ENCODE results near the gene EIF1B. TPM values are rescaled to one million over a fixed set of nuclear protein-coding genes. Genes with fewer than 3 reads are reported as not detected.
"Not testable (repeated sequence)": the region's sequence is repeated elsewhere in the genome, so short reads cannot be mapped to it uniquely, and the experiment has no call there.

The EIF1B gene
- total RNA-seq, 3 donors from 2014 or later: 30.9 to 38.0 (median 31.2) TPM

DNA sequence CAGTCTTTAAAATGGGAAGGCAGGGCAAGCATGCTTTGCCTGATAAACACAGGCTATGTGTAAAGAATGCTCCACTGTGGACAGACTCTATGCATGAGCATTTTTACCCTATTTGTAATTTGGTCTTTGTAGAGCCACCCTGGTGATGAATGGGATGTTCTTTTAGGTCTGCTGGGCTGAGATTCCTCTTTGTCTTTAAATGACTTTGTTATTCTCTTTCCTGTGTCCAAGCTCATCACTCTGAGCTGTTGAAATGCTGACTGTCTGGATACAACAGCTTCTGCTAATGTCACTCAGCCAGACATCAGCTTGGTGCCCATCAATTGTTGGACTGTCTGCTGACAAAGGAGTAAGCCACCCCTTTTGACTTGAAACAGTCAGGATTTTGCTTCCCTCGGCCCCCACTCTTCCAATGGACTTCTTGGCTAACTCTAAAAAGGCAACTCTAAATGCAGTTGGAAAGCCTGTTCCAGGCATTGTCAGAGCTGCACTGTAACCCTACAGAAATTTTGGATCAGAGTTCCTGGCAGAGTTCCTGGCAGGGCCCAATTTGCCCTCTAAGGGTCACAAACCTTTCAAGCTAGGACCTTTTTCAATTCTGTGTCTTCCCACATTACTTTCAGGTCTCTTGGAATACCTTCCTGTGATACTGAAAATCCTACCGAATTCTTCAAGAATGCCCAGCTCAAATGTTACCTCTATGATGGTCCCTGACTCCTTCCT is 40.5 kb upstream of the EIF1B start:
- intact Hi-C loops (cut with DNase I; ENCODE audit: low total_unique reads): no loop called here
- no peak for TF ChIP-seq POLR2AphosphoS5 (IDR thresholded peaks at IDR 0.05)
- no peak for TF ChIP-seq POLR2A (IDR thresholded peaks at IDR 0.05)
- TF ChIP-seq, protein P1, sequence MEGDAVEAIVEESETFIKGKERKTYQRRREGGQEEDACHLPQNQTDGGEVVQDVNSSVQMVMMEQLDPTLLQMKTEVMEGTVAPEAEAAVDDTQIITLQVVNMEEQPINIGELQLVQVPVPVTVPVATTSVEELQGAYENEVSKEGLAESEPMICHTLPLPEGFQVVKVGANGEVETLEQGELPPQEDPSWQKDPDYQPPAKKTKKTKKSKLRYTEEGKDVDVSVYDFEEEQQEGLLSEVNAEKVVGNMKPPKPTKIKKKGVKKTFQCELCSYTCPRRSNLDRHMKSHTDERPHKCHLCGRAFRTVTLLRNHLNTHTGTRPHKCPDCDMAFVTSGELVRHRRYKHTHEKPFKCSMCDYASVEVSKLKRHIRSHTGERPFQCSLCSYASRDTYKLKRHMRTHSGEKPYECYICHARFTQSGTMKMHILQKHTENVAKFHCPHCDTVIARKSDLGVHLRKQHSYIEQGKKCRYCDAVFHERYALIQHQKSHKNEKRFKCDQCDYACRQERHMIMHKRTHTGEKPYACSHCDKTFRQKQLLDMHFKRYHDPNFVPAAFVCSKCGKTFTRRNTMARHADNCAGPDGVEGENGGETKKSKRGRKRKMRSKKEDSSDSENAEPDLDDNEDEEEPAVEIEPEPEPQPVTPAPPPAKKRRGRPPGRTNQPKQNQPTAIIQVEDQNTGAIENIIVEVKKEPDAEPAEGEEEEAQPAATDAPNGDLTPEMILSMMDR (IDR thresholded peaks at IDR 0.05): no peak
- Histone ChIP-seq H3K4me1 (no peaks in the 10 kb centered on the region), H3K4me3 (no peak overlapping the region), H3K27me3 (no peaks in the 10 kb centered on the region), H3K27ac (no peak overlapping the region), H3K9me3 (no peaks in the 10 kb centered on the region), H3K36me3 (no peaks in the 10 kb centered on the region)
- no peak for DNase-seq (ENCODE audit: low spot score in 2 of 2)

DNA sequence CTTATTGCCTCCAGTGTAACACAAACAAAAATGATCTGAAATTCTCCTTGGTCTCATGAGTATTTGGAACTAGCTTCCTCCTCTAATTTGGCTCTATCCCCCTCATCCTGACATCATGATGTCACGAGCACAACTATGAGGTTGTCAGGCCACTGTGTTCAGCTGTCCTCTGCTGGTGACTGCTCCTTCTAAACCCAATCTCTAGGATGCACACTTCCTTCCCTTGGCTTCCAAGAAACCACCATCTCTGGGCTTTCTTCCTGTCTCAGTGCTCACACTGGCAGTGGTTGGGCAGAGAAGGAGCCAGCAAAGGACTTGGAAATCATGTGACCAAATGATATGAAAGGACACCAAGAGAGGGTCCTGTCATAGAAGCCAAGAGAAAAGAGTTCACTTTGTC is 30.7 kb upstream of the EIF1B start:
- TF ChIP-seq POLR2AphosphoS5 (IDR thresholded peaks at IDR 0.05) (no peak), POLR2A (IDR thresholded peaks at IDR 0.05) (no peak)
- TF ChIP-seq, protein P1 (IDR thresholded peaks at IDR 0.05): no peak
- Histone ChIP-seq H3K36me3 (no peaks in the 10 kb centered on the region), H3K4me1 (no peaks in the 10 kb centered on the region), H3K27me3 (no peaks in the 10 kb centered on the region), H3K27ac (no peak overlapping the region), H3K4me3 (no peak overlapping the region), H3K9me3 (peaks cover 0 to 5% of the 10 kb centered on the region in 2 donors)
- no peak for DNase-seq (ENCODE audit: low spot score in 2 of 2)
- intact Hi-C loops (cut with DNase I; ENCODE audit: low total_unique reads): no loop called here

DNA sequence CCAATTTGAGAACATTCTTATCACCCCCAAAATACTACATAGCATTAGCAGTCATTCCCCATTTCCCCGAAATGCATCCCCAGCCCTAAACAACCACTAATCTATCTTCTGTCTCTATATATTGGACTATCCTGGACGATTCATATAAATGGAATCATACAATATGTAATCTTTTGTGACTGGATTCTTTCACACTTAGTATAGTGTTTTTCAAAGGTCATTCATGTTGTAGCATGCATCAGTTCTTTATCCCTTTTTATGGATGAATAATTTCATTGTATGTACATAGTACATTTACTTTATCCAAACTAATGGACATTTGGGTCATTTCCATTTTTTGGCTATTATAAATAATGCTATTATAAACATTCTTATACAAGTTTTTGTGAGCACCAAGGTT is 27.5 kb upstream of the EIF1B start:
- H3K9me3 ChIP-seq: peaks cover 0 to 5% of the 10 kb centered on the region in 2 donors
- no peaks in the 10 kb centered on the region for H3K4me1 ChIP-seq
- no peak overlapping the region for H3K4me3 ChIP-seq
- H3K27me3 ChIP-seq: no peaks in the 10 kb centered on the region
- intact Hi-C loops (cut with DNase I; ENCODE audit: low total_unique reads): no loop called here
- no peak overlapping the region for H3K27ac ChIP-seq
- DNase-seq (ENCODE audit: low spot score in 2 of 2): no peak
- no peaks in the 10 kb centered on the region for H3K36me3 ChIP-seq
- TF ChIP-seq POLR2A (IDR thresholded peaks at IDR 0.05) (no peak), POLR2AphosphoS5 (IDR thresholded peaks at IDR 0.05) (no peak)

DNA sequence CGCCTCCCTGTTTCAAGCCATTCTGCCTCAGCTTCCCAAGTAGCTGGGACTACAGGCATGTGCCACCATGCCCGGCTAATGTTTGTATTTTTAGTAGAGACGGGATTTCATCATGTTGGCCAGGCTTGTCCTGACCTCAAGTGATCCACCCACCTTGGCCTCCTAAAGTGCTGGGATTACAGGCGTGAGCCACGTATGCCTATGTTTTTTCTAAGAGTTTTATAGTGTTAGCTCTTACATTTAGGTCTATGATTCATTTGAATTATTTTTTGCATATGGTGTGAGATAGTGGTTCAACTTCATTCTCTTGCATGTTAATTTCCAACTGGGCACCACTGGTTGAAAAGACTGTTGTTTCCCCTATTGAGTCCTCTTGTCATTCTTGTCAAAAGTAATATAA is 26.4 kb upstream of the EIF1B start:
- H3K27me3 ChIP-seq; H3K4me1 ChIP-seq; H3K27ac ChIP-seq; intact Hi-C loops (cut with DNase I; ENCODE audit: low total_unique reads); H3K36me3 ChIP-seq; DNase-seq (ENCODE audit: low spot score in 2 of 2); H3K9me3 ChIP-seq; H3K4me3 ChIP-seq: not testable (repeated sequence)

DNA sequence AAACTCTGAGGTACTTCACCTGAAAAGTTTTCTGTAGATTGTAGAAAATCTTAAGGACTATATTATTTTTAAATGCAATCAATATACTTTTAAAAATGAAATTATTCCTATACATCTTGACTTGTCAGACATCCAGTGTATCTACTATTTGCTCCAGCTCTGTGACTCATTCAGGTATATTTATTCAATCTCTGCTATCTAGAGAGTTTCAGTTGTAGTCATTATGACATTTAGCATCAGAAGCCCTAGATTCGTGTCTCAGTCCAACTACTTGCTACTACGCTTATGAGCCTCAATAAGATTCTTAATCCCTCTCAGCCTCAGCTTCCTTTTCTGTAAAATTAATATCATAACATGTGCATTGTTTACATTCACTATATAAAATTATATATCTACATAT is 22.3 kb upstream of the EIF1B start:
- TF ChIP-seq POLR2A (IDR thresholded peaks at IDR 0.05) (no peak), POLR2AphosphoS5 (IDR thresholded peaks at IDR 0.05) (no peak)
- TF ChIP-seq, protein P1 (IDR thresholded peaks at IDR 0.05): no peak
- no peak overlapping the region for H3K4me3 ChIP-seq
- H3K27ac ChIP-seq: no peak overlapping the region
- H3K27me3 ChIP-seq: no peaks in the 10 kb centered on the region
- no peaks in the 10 kb centered on the region for H3K36me3 ChIP-seq
- H3K9me3 ChIP-seq: peaks cover 3 to 5% of the 10 kb centered on the region in 2 donors
- H3K4me1 ChIP-seq: no peaks in the 10 kb centered on the region
- DNase-seq (ENCODE audit: low spot score in 2 of 2): no peak
- intact Hi-C loops (cut with DNase I; ENCODE audit: low total_unique reads): no loop called here

DNA sequence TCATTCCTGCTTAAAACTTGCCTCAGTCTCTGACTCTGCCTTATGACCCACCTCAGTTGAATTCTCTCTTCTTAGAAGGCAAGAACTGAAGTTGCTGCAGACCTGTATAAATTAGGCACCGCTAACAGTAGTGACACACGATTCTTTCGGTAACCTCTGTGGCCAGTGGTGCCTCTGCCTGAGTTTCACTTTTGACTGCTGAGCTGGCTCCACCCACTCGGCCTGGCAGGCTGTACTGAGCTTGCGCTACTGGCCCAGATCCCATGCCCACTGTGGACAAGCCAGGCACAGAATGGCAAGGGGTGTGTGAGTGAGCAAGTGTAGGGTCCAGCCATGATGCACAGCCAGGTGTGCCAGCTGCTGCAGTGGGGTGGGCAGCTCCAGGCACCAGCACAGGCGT is 19.1 kb upstream of the EIF1B start:
- H3K9me3 ChIP-seq: peaks cover 0 to 5% of the 10 kb centered on the region in 2 donors
- no peaks in the 10 kb centered on the region for H3K27me3 ChIP-seq
- DNase-seq (ENCODE audit: low spot score in 2 of 2): no peak
- H3K4me3 ChIP-seq: no peak overlapping the region
- TF ChIP-seq, protein P1 (IDR thresholded peaks at IDR 0.05): no peak
- TF ChIP-seq POLR2AphosphoS5 (IDR thresholded peaks at IDR 0.05) (no peak), POLR2A (IDR thresholded peaks at IDR 0.05) (no peak)
- no peaks in the 10 kb centered on the region for H3K36me3 ChIP-seq
- intact Hi-C loops (cut with DNase I; ENCODE audit: low total_unique reads): no loop called here
- H3K27ac ChIP-seq: no peak overlapping the region
- no peaks in the 10 kb centered on the region for H3K4me1 ChIP-seq

Data from breast epithelium (tissue), 4 donors.